ENCODE measurements around the gene SKIC3.

- TF ChIP-seq CTCF (IDR thresholded peaks at IDR 0.05; ENCODE audit: low read depth, low read length, poor library complexity, severe bottlenecking) (no peak), EZH2phosphoT487 (IDR thresholded peaks at IDR 0.05; ENCODE audit: borderline replicate concordance, low read length) (no peak)
These were observed 30.4 kb downstream of the SKIC3 start for GRCh38 chr5:95524423-95524822.

Data from DOHH2 (cell line).